OCI-LY3 (cell line): ENCODE measurements around the gene IL22.

Experiments used
- CTCF ChIP-seq: fragments of 200-600, 300-600 bp; sonication (generic); IDR thresholded peaks from 2 replicates; pipeline ENCODE4 v1.5.1; 2014; ENCODE audit warnings: antibody characterized with exemption, low read length, low read depth
- EZH2phosphoT487 ChIP-seq: fragments of 200-600 bp; shearing (Covaris generic); IDR thresholded peaks from 2 replicates; pipeline ENCODE4 v1.6.1; 2018; ENCODE audit warnings: antibody characterized with exemption, mixed run types, low read depth

- TF ChIP-seq CTCF, result no peak
- TF ChIP-seq EZH2phosphoT487, result no peak
Measured at GRCh38 chr12:68264158-68264855, 10.9 kb upstream of the IL22 start.
